Naive thymus-derived CD4-positive, alpha-beta T cell (primary cell): ENCODE measurements around the gene PTBP3. TPM values are rescaled to one million over a fixed set of nuclear protein-coding genes. Genes with fewer than 3 reads are reported as not detected.

Source experiments
- ATAC-seq: fragments of 150-1000 bp; cut with Tn5 transposase; 2 replicates; pipeline ENCODE4 v1.10.0; 2021; ENCODE audit warnings: mild to moderate bottlenecking, moderate library complexity
- CTCF ChIA-PET: fragments of 350-600 bp; sonication (Branson Sonifier 250); formaldehyde crosslinking; loops from one replicate; lab custom pipeline; 2021; ENCODE audit warnings: antibody characterized with exemption; lab: Charles Lee
- POLR2A ChIA-PET: fragments of 350-600 bp; sonication (Branson Sonifier 250); formaldehyde crosslinking; loops from one replicate; lab custom pipeline; 2021; ENCODE audit warnings: antibody characterized with exemption, inconsistent platforms; lab: Charles Lee
- DNase-seq, 9 donors: peaks; one replicate each; pipeline versions ENCODE4 v3.0.0 to v3.0.0-alpha.2; 2020 to 2022; ENCODE audit warnings: mixed read lengths in 1 of 9
- H3K27ac ChIP-seq: one replicate; pipeline ENCODE4 v1.7.0; 2013; ENCODE audit warnings: mild to moderate bottlenecking, low read depth, low read length, moderate library complexity
- H3K27me3 ChIP-seq, 2 donors: one replicate each; pipeline ENCODE4 v1.7.0; 2013; ENCODE audit warnings: low read length in 2 of 2, mild to moderate bottlenecking in 2 of 2, moderate library complexity in 2 of 2; ENCODE audit not compliant: control insufficient read depth in 2 of 2, insufficient read depth in 2 of 2
- H3K36me3 ChIP-seq, 3 experiments: 1 replicate in 2 of 3; 2 replicates in 1 of 3; pipeline ENCODE4 v1.7.0; 2013; ENCODE audit warnings: low read length in 3 of 3, mild to moderate bottlenecking in 3 of 3, moderate library complexity in 1 of 3; ENCODE audit not compliant: insufficient read depth in 3 of 3, control insufficient read depth in 2 of 3
- H3K4me1 ChIP-seq, 2 donors: one replicate each; pipeline ENCODE4 v1.7.0; 2013; ENCODE audit warnings: low read length in 2 of 2, mild to moderate bottlenecking in 2 of 2, moderate library complexity in 1 of 2; ENCODE audit not compliant: control insufficient read depth in 2 of 2, insufficient read depth in 2 of 2
- H3K4me3 ChIP-seq: 2 replicates; pipeline ENCODE4 v1.7.0; 2013; ENCODE audit warnings: mild to moderate bottlenecking, low read length
- H3K9me3 ChIP-seq, 3 experiments: 1 replicate in 2 of 3; 2 replicates in 1 of 3; pipeline ENCODE4 v1.7.0; 2013; ENCODE audit warnings: low read length in 3 of 3; ENCODE audit not compliant: control insufficient read depth in 2 of 3
- H3K27ac Mint-ChIP-seq, 9 donors: one replicate each; pipeline ENCODE4 v1.8.0; 2020 to 2022; ENCODE audit warnings: mixed read lengths in 9 of 9, mild to moderate bottlenecking in 8 of 9, moderate library complexity in 5 of 9, inconsistent platforms in 2 of 9
- H3K27me3 Mint-ChIP-seq, 5 donors: one replicate each; pipeline ENCODE4 v1.8.0; 2021 to 2022; ENCODE audit warnings: mixed read lengths in 5 of 5, mild to moderate bottlenecking in 1 of 5
- H3K36me3 Mint-ChIP-seq, 5 donors: one replicate each; pipeline ENCODE4 v1.8.0; 2020 to 2022; ENCODE audit warnings: mixed read lengths in 5 of 5, mild to moderate bottlenecking in 3 of 5, inconsistent platforms in 1 of 5
- H3K4me1 Mint-ChIP-seq, 7 donors: one replicate each; pipeline ENCODE4 v1.8.0; 2020 to 2022; ENCODE audit warnings: mixed read lengths in 7 of 7, mild to moderate bottlenecking in 3 of 7, inconsistent platforms in 1 of 7
- H3K4me3 Mint-ChIP-seq, 10 donors: one replicate each; pipeline ENCODE4 v1.8.0; 2020 to 2022; ENCODE audit warnings: mild to moderate bottlenecking in 10 of 10, mixed read lengths in 10 of 10, moderate library complexity in 6 of 10, inconsistent platforms in 2 of 10
- H3K9me3 Mint-ChIP-seq, 11 donors: one replicate each; pipeline ENCODE4 v1.8.0; 2020 to 2022; ENCODE audit warnings: mixed read lengths in 11 of 11, mild to moderate bottlenecking in 4 of 11, inconsistent platforms in 1 of 11, moderate library complexity in 1 of 11
- intact Hi-C, 2 donors: fragments of 100-400 bp; cut with micrococcal nuclease; formaldehyde crosslinking; loops; one replicate each; pipeline ENCODE4 v1.15.1; 2023
- polyA plus RNA-seq, 2 donors: library from polyadenylated mRNA; unstranded; fragments of 300-500 nt; fragmentation: Illumina TruSeq; gene quantifications; one replicate each; pipeline ENCODE4 v1.2.3, GENCODE V29; 2021
- total RNA-seq, 6 experiments: library from RNA in 5 of 6; stranded (reverse) in 5 of 6; gene quantifications; 1 replicate in 5 of 6; 2 replicates in 1 of 6; pipeline ENCODE4 v1.2.3 and lab custom pipeline; 2021 to 2026

PTBP3 gene
- total and polyA plus RNA-seq, 7 experiments from 2014 or later, result 28.8 to 148 (median 117) TPM

GRCh38 chr9:112338561-112338960, 5.1 kb upstream of the PTBP3 start:
- Mint-ChIP-seq H3K36me3 (peaks cover 0 to 3% (median 0%) of the 10 kb centered on the region in 5 donors), H3K9me3 (no peaks in the 10 kb centered on the region), H3K4me3 (no peak overlapping the region), H3K4me1 (peaks cover 0 to 10% (median 6%) of the 10 kb centered on the region in 7 donors), H3K27ac (no peak overlapping the region), H3K27me3 (no peaks in the 10 kb centered on the region)
- no peak for DNase-seq
- intact Hi-C loops, result loop anchor here in 1 of 2 donors (10.0 kb wide), 3 partner anchors 64 to 414 kb away; partner anchors contain the start of gene KIAA1958
- POLR2A ChIA-PET, result no interaction called here
- H3K9me3 ChIP-seq, result no peaks in the 10 kb centered on the region
- H3K36me3 ChIP-seq, result peaks cover 0 to 3% (median 0%) of the 10 kb centered on the region in 3 experiments
- ATAC-seq, result no peak
- H3K27me3 ChIP-seq, result no peaks in the 10 kb centered on the region
- CTCF ChIA-PET, result no interaction called here
- H3K27ac ChIP-seq, result no peak overlapping the region
- no peak overlapping the region for H3K4me3 ChIP-seq
- peaks cover 5 to 6% of the 10 kb centered on the region in 2 donors for H3K4me1 ChIP-seq

GRCh38 chr9:112337547-112337946, 4.1 kb upstream of the PTBP3 start:
- DNase-seq (no peak), ATAC-seq (no peak)
- Mint-ChIP-seq H3K27me3 (no peaks in the 10 kb centered on the region), H3K4me1 (peaks cover under 1 to 10% (median 6%) of the 10 kb centered on the region in 7 donors), H3K27ac (no peak overlapping the region), H3K9me3 (no peaks in the 10 kb centered on the region), H3K4me3 (no peak overlapping the region), H3K36me3 (peaks cover 0 to 3% (median 0%) of the 10 kb centered on the region in 5 donors)
- ChIA-PET CTCF (interaction anchor here (0.7 kb wide), 1 partner anchor 9 kb away, joined by 3 read pairs; no protein-coding TSS in a partner anchor), POLR2A (interaction anchor here (0.6 to 1.1 kb wide), 3 partner anchors 12 to 92 kb away, joined by 3 to 4 read pairs (median 4); partner anchors contain the start of gene HSDL2)
- H3K27me3 ChIP-seq, result no peaks in the 10 kb centered on the region
- H3K9me3 ChIP-seq, result no peaks in the 10 kb centered on the region
- no peak overlapping the region for H3K4me3 ChIP-seq
- intact Hi-C loops, result loop anchor here in 1 of 2 donors (10.0 kb wide), 3 partner anchors 63 to 413 kb away; partner anchors contain the start of gene KIAA1958
- peaks cover 5 to 6% of the 10 kb centered on the region in 2 donors for H3K4me1 ChIP-seq
- H3K27ac ChIP-seq, result no peak overlapping the region
- H3K36me3 ChIP-seq, result peaks cover 0 to 8% (median 0%) of the 10 kb centered on the region in 3 experiments

- Mint-ChIP-seq H3K4me1 (peaks cover 21 to 40% (median 33%) of the 10 kb centered on the region in 7 donors), H3K27me3 (no peaks in the 10 kb centered on the region), H3K36me3 (peaks cover 0 to 1% (median 0%) of the 10 kb centered on the region in 5 donors), H3K4me3 (peak overlapping the region; percentile 82 to 98 (median 93)), H3K9me3 (peaks cover 0 to 1% (median 0%) of the 10 kb centered on the region in 11 donors), H3K27ac (peak overlapping the region; percentile 88 to 97 (median 90))
- ATAC-seq, result peak; percentile 8
- Histone ChIP-seq H3K27me3 (no peaks in the 10 kb centered on the region), H3K9me3 (no peaks in the 10 kb centered on the region), H3K4me1 (peaks cover 14 to 19% of the 10 kb centered on the region in 2 donors), H3K27ac (peak overlapping the region; percentile 95), H3K36me3 (peaks cover 0 to 8% (median 0%) of the 10 kb centered on the region in 3 experiments), H3K4me3 (peak overlapping the region; percentile 88)
- POLR2A ChIA-PET, result interaction anchor here (1.0 to 2.4 kb wide), 3 partner anchors 45 to 438 kb away, joined by 5 to 20 read pairs (median 9); partner anchors contain the start of genes HSDL2 and UGCG
- intact Hi-C loops, result loop anchor here (1.0 to 10.0 kb wide), 12 partner anchors 14 to 816 kb away; partner anchors contain the start of genes KIAA1958 (in 1 of the 2), SLC31A2 (in 1 of the 2) and SNX30 (in 1 of the 2)
- CTCF ChIA-PET, result interaction anchor here (0.5 to 0.6 kb wide), 2 partner anchors 37 to 58 kb away, joined by 3 to 4 read pairs; no protein-coding TSS in a partner anchor
- peak in 8 of 9 donors; percentile 31 to 77 (median 68) for DNase-seq
Measured at GRCh38 chr9:112334432-112334841, 1.0 kb upstream of the PTBP3 start.

- ChIA-PET CTCF (interaction anchor here (0.5 to 1.0 kb wide), 3 partner anchors 12 to 236 kb away, joined by 3 to 4 read pairs (median 3); no protein-coding TSS in a partner anchor), POLR2A (interaction anchor here (0.7 to 2.4 kb wide), 13 partner anchors 9 to 817 kb away, joined by 3 to 20 read pairs (median 4); partner anchors contain the start of genes HSDL2, SLC31A2, SUSD1 and UGCG)
- H3K27me3 Mint-ChIP-seq, result no peaks in the 10 kb centered on the region
- Histone ChIP-seq H3K27me3 (no peaks in the 10 kb centered on the region), H3K4me3 (peak overlapping the region; percentile 88), H3K4me1 (peaks cover 14 to 19% of the 10 kb centered on the region in 2 donors), H3K36me3 (peaks cover 0 to 8% (median 0%) of the 10 kb centered on the region in 3 experiments), H3K27ac (peak overlapping the region; percentile 95), H3K9me3 (no peaks in the 10 kb centered on the region)
- ATAC-seq (peak; percentile 94), DNase-seq (peak; percentile 78 to 94 (median 88))
- H3K4me3 Mint-ChIP-seq, result peak overlapping the region; percentile 82 to 98 (median 93)
- peak overlapping the region; percentile 88 to 97 (median 90) for H3K27ac Mint-ChIP-seq
- H3K36me3 Mint-ChIP-seq, result peaks cover 0 to 1% (median 0%) of the 10 kb centered on the region in 5 donors
- H3K4me1 Mint-ChIP-seq, result peaks cover 21 to 44% (median 35%) of the 10 kb centered on the region in 7 donors
- peaks cover 0 to 1% (median 0%) of the 10 kb centered on the region in 11 donors for H3K9me3 Mint-ChIP-seq
- intact Hi-C loops, result loop anchor here (1.0 to 10.0 kb wide), 30 partner anchors 14 to 1077 kb away; partner anchors contain the start of genes DNAJC25 (in 2 of the 2), FKBP15 (in 2 of the 2), INIP (in 2 of the 2) and KIAA1958 (in 2 of the 2)
Measured at GRCh38 chr9:112333639-112334431, 416 bp upstream of the PTBP3 start.

- POLR2A ChIA-PET, result interaction anchor here (0.7 to 2.4 kb wide), 11 partner anchors 14 to 701 kb away, joined by 3 to 20 read pairs (median 5); partner anchors contain the start of genes DNAJC25, HSDL2, SUSD1 and UGCG
- peaks cover 0 to 1% (median 0%) of the 10 kb centered on the region in 11 donors for H3K9me3 Mint-ChIP-seq
- Histone ChIP-seq H3K4me3 (peak overlapping the region; percentile 80), H3K4me1 (peaks cover 19 to 26% of the 10 kb centered on the region in 2 donors), H3K9me3 (no peaks in the 10 kb centered on the region), H3K36me3 (peaks cover 0 to 8% (median 0%) of the 10 kb centered on the region in 3 experiments), H3K27ac (peak overlapping the region; percentile 95), H3K27me3 (no peaks in the 10 kb centered on the region)
- DNase-seq (no peak), ATAC-seq (no peak)
- peak overlapping the region; percentile 89 to 99 (median 96) for H3K4me3 Mint-ChIP-seq
- H3K36me3 Mint-ChIP-seq, result peaks cover 0 to 8% (median 0%) of the 10 kb centered on the region in 5 donors
- H3K27ac Mint-ChIP-seq, result peak overlapping the region; percentile 89 to 96 (median 95)
- no peaks in the 10 kb centered on the region for H3K27me3 Mint-ChIP-seq
- CTCF ChIA-PET, result interaction anchor here (1.6 kb wide), 1 partner anchor 28 kb away, joined by 7 read pairs; no protein-coding TSS in a partner anchor
- intact Hi-C loops, result loop anchor here (2.0 to 10.0 kb wide), 16 partner anchors 16 to 1078 kb away; partner anchors contain the start of genes KIAA1958 (in 2 of the 2), C9orf43 (in 1 of the 2), ECPAS (in 1 of the 2) and FKBP15 (in 1 of the 2)
- peaks cover 29 to 56% (median 47%) of the 10 kb centered on the region in 7 donors for H3K4me1 Mint-ChIP-seq
Measured at GRCh38 chr9:112332674-112332976, 794 bp downstream of the PTBP3 start.
